NCI-H1417 (cell line): ENCODE data around the gene OPN1SW.
A peak's percentile ranks its signal among the peaks of the same experiment; 100 is the strongest.

ENCODE experiments used
- DNase-seq, 3 experiments: peaks; one replicate each; lab custom pipeline; 2025; lab: John Stamatoyannopoulos, UW

Gene OPN1SW, protein sequence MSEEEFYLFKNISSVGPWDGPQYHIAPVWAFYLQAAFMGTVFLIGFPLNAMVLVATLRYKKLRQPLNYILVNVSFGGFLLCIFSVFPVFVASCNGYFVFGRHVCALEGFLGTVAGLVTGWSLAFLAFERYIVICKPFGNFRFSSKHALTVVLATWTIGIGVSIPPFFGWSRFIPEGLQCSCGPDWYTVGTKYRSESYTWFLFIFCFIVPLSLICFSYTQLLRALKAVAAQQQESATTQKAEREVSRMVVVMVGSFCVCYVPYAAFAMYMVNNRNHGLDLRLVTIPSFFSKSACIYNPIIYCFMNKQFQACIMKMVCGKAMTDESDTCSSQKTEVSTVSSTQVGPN

DNA sequence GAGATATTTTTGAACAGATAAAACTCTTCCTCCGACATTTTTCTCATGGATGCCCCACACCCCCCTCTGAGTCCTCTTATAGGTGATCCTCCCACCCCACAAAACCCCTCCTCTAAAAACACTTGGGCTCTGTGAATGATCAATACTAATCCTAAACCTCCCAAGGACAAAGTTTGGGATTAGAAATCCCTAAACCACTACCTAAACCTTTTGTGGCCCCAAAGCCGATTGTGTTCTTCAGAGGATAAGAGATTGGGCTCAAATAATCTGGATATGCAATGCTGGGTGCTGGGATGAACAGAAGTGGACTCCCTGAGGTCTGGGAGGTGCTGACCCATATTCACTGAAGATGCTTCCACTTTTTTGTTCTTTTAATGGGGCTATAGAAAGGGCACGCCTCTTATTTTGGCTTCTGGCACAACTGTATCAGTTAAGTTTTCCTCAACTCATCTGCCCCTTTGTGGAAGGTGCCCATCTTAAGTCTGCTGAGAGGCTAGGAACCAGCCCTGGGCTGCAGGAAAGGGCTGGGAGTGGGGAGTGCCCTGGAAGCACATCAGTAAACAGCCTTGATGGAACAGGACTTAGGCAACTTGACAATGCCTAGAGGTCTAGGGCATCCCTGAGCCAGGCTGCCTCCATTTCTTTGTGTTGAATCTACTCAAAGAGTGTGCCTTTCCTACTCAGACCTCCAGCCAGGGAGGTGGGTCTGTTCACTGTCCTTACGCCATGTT is at the start of gene OPN1SW:
OPN1SW (minus strand) TSS at position 51 of the 731 bp plus-strand sequence; CDS start at position 38, 13 bp downstream.
- DNase-seq = no peak

GRCh38 chr7:128821724-128822123 is 46.1 kb upstream of the OPN1SW start:
- DNase-seq = no peak

DNA sequence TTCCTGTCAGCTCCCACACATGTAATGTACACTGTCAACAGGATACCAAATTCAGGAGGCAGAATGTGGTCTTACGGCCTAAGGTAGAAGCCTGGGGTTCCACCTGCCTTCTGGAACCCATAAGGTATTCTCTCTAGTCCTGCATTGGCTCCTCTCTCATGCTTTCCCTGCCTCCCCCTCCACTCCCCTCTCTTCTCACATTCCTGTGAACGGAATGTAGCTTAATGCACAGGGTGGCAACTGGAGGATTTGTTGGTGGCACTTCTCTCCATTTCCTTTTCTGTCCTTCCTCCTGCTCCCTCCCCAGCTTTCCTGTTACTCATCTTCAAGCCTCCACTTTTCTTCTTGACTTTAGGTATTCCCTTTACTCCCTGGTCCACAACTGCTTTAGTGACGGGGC is 43.1 kb upstream of the OPN1SW start:
- no peak for DNase-seq

DNA sequence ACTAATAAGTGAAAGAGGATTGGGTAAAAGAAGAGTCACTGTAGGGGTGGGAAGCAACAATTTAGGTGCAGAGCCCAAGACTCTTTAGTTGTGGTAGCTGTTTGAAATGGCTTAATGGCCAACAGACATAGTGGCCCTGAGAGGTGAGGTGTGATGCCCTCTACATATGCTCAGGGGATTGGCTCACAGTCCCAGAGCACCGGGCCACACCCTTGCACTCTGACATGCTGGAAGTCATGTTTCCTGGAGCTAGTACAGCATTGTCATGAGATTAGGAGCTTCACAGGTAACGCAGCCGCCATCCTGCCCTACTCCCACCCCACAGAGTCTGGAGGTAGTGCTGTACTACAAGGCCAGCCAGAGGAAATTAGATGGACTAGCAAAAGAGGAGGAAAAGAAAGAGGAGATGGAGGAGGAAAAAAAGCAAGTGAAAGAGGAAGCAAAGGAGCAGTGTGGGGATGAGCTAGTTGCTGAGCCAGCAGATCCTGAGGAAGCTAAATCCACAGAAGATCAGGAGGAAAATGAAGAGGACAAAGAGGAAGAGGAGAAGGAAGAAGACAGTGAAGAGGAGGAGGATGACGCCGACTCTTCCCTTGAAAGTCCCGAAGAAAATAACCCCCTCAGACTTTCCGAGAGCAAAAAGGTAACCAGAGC is 39.8 kb upstream of the OPN1SW start:
- DNase-seq = no peak

DNA sequence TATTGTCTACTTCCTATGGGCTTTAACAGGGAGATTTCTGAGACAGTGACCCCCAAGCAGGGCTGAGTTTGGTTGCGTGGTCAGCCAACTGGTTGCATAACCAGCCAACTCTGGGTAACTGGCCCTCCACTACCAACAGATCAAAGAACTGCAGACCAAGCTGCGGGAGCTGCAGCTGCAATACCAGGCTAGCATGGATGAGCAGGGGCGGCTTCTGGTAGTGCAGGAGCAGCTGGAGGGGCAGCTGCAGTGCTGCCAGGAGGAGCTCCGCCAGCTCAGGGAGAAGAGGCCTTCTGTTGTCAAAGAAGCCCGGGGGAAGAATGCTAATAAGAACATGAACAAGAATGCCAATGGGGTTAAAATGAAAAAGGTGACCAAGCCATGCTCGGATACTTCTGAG is 38.9 kb upstream of the OPN1SW start:
- no peak for DNase-seq

DNA sequence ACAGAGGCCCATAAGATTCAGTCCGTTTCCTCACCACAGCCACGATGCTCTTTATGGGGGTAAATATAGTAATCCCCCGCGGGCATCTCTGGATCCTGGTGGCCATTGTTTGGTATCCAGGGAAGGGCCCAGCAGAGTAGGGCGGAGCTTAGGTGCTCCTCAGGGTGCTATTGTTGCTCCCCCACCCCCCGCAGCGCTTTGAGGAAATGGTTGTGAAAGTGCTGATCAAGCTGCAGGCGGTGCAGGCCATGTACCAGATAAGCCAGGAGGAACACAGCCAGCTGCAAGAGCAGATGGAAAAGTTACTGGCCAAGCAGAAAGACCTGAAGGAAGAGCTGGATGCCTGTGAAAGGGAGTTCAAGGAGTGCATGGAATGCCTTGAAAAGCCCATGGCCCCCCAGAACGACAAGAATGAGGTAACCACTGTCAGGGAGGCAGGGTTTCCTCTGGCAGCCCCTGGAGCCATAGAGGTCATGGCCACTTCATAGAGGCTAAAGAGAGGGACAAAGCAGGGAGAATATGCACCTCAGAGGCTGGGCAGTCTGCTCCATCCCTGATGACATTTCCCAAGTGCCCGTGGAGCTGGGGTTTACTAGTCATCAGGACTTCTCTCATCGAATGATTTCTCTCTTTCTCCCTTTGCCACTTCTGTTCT is 37.0 kb upstream of the OPN1SW start:
- peak; percentile 19 to 99 (median 98) for DNase-seq

DNA sequence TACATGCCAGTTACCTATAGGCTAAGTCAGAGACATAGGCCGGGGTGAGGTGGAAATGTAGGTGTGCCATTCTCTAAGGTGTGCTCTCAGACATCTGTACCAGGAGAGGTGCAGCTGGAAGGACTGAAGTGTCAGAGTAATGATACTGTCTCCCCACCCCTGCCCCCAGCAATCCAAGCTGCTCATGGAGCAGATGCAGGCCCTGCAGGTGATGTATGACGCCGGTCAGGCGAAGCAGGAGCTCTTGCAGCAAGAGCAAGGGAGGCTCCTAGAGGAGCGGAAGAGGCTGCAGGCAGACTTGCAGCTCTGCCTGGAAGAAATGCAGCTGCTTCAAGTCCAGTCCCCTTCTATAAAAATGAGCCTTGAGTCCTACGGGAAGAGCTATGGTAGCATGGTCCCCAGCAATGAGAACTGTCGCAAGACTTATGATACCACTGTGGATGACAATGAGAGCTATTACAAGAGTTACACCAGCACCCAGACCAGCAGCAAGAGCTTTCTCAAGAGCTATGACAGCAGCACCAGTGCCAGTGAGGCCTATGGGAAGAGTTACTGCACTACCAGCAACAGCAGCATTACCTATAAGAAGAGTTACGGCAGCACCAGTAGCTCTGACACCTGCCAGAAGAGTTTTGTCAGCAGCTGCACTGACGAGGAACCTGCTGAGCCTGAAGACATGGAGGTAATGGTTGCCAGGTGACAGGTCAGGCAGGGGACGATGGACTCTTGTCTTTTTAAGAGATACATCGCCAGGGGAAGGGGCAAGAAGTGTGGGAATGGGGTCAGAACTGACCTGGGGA is 36.2 kb upstream of the OPN1SW start:
- DNase-seq = peak; percentile 31 to 98 (median 96)

- DNase-seq = no peak
These were observed 35.4 kb upstream of the OPN1SW start for GRCh38 chr7:128810997-128811396.

- no peak for DNase-seq
These were observed 34.9 kb upstream of the OPN1SW start for GRCh38 chr7:128810473-128810872.

DNA sequence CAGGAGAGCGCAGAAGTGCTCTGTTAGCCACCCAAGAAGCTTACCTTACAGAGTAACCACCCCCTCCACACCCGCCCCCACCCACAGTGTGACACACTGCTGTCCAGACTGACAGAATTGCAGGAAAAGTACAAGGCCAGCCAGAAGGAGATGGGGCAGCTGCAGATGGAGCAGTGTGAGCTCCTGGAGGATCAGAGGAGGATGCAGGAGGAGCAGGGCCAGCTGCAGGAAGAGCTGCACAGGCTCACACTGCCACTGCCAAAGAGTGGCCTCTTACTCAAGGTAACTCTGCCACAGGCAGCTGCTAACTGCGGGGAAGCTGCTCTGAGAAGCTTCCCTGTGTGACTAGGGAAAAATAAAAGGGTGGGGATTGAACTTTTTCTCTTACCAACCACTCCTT is 33.8 kb upstream of the OPN1SW start:
- DNase-seq = no peak

- peak in 1 of 3 experiments; percentile 56 for DNase-seq
These were observed 31.6 kb upstream of the OPN1SW start for GRCh38 chr7:128807191-128807590.

DNA sequence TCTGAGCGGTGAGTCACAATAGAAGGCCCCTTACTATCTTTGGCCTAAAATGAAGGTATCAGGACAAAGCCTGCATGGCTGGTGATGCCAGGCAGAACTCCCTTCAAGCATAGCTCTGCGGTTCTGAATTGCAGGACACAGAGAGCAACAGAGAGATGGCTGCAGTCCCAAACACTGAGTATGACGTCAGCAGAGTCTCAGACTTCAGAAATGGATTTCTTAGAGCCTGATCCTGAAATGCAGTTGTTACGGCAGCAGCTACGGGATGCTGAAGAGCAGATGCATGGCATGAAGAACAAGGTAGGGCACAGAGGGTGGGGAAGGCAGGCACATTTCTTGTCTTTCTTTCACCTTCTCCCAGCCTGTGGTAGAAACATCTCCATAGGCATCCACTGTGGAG is 29.6 kb upstream of the OPN1SW start:
- no peak for DNase-seq

- DNase-seq = no peak
These were observed 28.9 kb upstream of the OPN1SW start for GRCh38 chr7:128804484-128804883.

DNA sequence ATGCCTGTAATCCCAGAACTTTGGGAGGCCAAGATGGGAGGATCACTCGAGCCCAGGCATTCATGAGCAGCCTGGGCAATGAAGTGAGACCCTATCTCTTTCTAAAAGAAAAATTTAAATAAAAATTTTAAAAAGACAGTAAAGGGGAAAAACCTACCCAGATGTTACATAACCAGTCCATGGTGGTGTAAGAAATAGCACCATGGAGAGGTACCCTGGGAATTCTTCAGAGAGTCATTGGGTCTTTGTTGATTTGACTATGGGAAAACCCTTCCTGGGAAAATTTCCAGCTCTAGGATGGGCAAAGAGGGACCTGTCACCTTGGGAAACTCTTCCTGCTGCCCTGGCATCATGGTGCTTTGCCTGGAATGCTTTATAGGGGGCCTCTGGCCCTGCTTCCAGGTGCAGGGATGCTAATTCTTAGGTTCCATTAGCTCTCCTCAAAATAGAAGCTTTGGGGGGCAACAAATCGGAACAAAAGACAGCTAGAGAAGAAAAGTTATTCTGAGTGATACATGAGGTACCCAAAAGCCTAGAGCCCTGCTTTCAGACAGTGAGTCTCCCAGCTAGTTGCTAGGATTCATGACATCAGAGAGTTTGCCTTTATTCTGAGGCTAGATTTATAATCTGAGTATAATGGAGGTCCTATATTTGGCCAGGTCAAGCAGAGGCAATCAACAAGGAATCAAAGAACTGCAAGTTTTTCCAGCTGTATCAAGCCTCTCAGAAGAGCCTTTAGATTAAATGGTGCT is 26.2 kb upstream of the OPN1SW start:
- DNase-seq = no peak

DNA sequence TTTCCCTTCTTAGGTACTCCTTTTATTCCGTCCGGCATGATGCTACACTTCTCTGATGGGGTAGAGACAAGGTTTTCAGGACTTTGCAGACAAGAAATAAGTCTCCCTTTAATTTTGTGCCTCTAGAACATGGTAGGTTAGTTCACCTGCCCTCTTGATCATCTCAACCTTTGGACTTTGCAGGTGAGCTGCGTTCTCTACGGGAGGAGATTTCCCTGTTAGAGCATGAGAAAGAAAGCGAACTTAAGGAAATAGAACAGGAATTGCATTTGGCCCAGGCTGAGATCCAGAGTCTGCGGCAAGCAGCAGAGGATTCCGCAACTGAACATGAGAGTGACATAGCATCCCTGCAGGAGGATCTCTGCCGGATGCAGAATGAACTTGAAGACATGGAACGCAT is 25.4 kb upstream of the OPN1SW start:
- no peak for DNase-seq

GRCh38 chr7:128800567-128800966 is 25.0 kb upstream of the OPN1SW start:
- DNase-seq = no peak

DNA sequence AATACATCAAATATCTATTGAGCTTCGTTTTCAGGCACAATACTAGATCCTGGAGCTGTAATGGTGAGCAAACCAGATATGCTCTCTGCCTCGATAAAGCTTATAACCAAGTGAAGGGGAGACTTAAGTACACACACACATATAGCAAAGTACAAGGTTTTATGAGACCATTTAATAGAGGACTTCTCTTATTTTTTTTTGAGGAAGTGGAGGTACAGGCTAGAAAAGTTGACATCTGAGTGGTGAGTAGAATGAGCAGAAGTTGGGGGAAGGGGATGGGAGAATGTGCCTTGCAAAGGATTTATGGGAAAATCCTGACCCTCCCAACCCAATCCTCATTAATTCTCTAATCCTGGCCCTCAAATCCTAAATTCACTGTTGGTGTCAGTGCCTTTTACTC is 23.9 kb upstream of the OPN1SW start:
- DNase-seq = no peak

GRCh38 chr7:128796327-128796726 is 20.7 kb upstream of the OPN1SW start:
- DNase-seq = no peak

DNA sequence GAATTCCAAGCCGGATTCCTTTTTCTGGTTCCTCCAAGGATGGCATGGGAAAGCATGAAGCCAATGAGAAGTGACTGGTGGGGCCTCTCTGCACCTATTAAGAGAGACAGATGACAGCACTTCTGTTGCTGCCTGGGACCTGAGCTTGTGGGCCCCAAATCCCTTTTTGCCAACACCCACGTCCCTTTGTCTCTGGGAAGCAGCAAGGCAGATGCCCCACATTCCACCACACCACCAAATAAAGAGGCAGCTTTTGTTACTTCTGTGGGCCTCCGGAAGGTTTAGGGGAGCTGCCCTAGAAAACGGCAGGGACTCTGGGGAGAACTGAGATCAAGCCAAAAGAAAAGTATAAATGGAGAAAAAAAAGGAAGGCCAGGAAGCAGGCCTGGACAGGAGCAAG is 19.5 kb upstream of the OPN1SW start:
- DNase-seq = no peak

- DNase-seq = no peak
These were observed 18.8 kb upstream of the OPN1SW start for GRCh38 chr7:128794436-128794835.

DNA sequence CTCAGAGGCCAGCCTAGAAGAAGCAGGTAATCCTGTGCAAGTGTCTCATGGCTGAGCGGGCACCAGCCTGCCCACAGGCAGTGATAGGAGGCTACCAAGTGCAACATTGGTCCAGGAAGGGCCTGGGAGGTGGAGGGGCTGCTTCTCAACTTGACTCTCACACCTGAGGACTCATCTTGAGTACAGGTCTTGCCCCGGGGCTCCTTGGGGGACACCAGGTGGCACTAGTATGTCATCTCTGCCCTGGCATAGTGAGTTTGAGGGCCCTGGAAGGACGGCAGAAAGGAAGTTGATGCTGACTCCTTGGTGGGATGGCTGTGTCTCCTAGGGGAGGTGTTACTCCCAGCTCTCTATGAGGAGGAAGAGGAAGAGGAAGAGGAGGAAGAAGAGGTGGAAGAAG is 18.4 kb upstream of the OPN1SW start:
- DNase-seq = peak in 2 of 3 experiments; percentile 11 to 47
